SJCRH30 (cell line): Measurements from ENCODE around the gene NT5C. TPM values are rescaled to one million over a fixed set of nuclear protein-coding genes. Genes with fewer than 3 reads are reported as not detected.

ENCODE experiments used
- DNase-seq, 2 experiments: peaks; one replicate each; pipeline ENCODE4 v3.0.0-alpha.2; 2015 to 2020
- H3K27ac ChIP-seq: fragments of 250-450 bp; sonication (Bioruptor Pico); 2 replicates; pipeline ENCODE4 v1.5.1; 2020; ENCODE audit warnings: mild to moderate bottlenecking, moderate library complexity
- H3K27me3 ChIP-seq: fragments of 250-450 bp; sonication (Bioruptor Pico); 2 replicates; pipeline ENCODE4 v1.5.1; 2020; ENCODE audit warnings: mild to moderate bottlenecking, moderate library complexity
- H3K36me3 ChIP-seq: fragments of 250-450 bp; sonication (Bioruptor Pico); 2 replicates; pipeline ENCODE4 v1.5.1; 2020; ENCODE audit warnings: mild to moderate bottlenecking, moderate library complexity
- H3K4me1 ChIP-seq: fragments of 250-450 bp; sonication (Bioruptor Pico); 2 replicates; pipeline ENCODE4 v1.5.1; 2020; ENCODE audit warnings: mild to moderate bottlenecking, moderate library complexity
- H3K4me3 ChIP-seq: fragments of 250-450 bp; sonication (Bioruptor Pico); 2 replicates; pipeline ENCODE4 v1.5.1; 2020; ENCODE audit warnings: mild to moderate bottlenecking, moderate library complexity
- H3K9me3 ChIP-seq: fragments of 250-450 bp; sonication (Bioruptor Pico); replicated peaks from 2 replicates; pipeline ENCODE4 v1.5.1; 2020; ENCODE audit warnings: mild to moderate bottlenecking, moderate library complexity
- total RNA-seq: library from RNA; depleted of rRNA; stranded (reverse); fragments of >200 nt; shearing (Covaris generic); gene quantifications from 2 replicates; pipeline ENCODE4 v1.2.3, GENCODE V29; 2014; rRNA removed

Gene NT5C
- total RNA-seq, 1 experiment from 2014 or later: 36.0 TPM

- Histone ChIP-seq H3K27me3 (no peaks in the 10 kb centered on the region), H3K36me3 (no peaks in the 10 kb centered on the region), H3K4me1 (peaks cover 53% of the 10 kb centered on the region), H3K27ac (no peak overlapping the region), H3K4me3 (no peak overlapping the region), H3K9me3 (no peaks in the 10 kb centered on the region)
- no peak for DNase-seq
These were observed 48.9 kb downstream of the NT5C start for GRCh38 chr17:75082683-75083082.

GRCh38 chr17:75081611-75082540, 49.7 kb downstream of the NT5C start:
- no peak overlapping the region for H3K27ac ChIP-seq
- no peaks in the 10 kb centered on the region for H3K9me3 ChIP-seq
- H3K4me1 ChIP-seq: peaks cover 53% of the 10 kb centered on the region
- DNase-seq: peak; percentile 56 to 66
- no peaks in the 10 kb centered on the region for H3K27me3 ChIP-seq
- H3K4me3 ChIP-seq: no peak overlapping the region
- no peaks in the 10 kb centered on the region for H3K36me3 ChIP-seq

Other genes starting within 250 kb of the NT5C start
- not detected in 2 replicates for gene FADS6, start 238.1 kb downstream of the NT5C start, total RNA-seq
- 0.08 and 0.14 TPM in 2 replicates for gene USH1G, start 208.5 kb downstream of the NT5C start, total RNA-seq
- not detected in 2 replicates for gene OTOP2, start 207.5 kb downstream of the NT5C start, total RNA-seq
- not detected in 2 replicates for gene OTOP3, start 195.8 kb downstream of the NT5C start, total RNA-seq
- gene HID1, start 159.0 kb downstream of the NT5C start, total RNA-seq: 0.71 and 1.7 TPM in 2 replicates
- 10.9 and 11.3 TPM in 2 replicates for gene CDR2L, start 144.1 kb downstream of the NT5C start, total RNA-seq
- 39.6 and 39.8 TPM in 2 replicates for gene MRPL58, start 119.1 kb downstream of the NT5C start, total RNA-seq
- 337 and 350 TPM in 2 replicates for gene ATP5PD, start 84.8 kb downstream of the NT5C start, total RNA-seq
- gene KCTD2, start 84.5 kb downstream of the NT5C start, total RNA-seq: 34.4 and 34.5 TPM in 2 replicates
- gene SLC16A5, start 43.8 kb downstream of the NT5C start, total RNA-seq: 0.04 TPM in 1 of 2 replicates, not detected in the other
- gene ARMC7, start 21.8 kb downstream of the NT5C start, total RNA-seq: 9.6 and 10.9 TPM in 2 replicates
- 313 and 320 TPM in 2 replicates for gene JPT1, start 22.8 kb upstream of the NT5C start, total RNA-seq
- gene SUMO2, start 51.2 kb upstream of the NT5C start, total RNA-seq: 433 and 472 TPM in 2 replicates
- 95.4 and 103 TPM in 2 replicates for gene NUP85, start 73.9 kb upstream of the NT5C start, total RNA-seq
- 21.8 and 26.6 TPM in 2 replicates for gene GGA3, start 129.9 kb upstream of the NT5C start, total RNA-seq
- 123 and 142 TPM in 2 replicates for gene MRPS7, start 130.1 kb upstream of the NT5C start, total RNA-seq
- gene MIF4GD, start 139.5 kb upstream of the NT5C start, total RNA-seq: 4.4 and 5.2 TPM in 2 replicates
- 16.2 and 18.7 TPM in 2 replicates for gene SLC25A19, start 157.7 kb upstream of the NT5C start, total RNA-seq